Measurements from ENCODE around the gene HPS5.

HPS5 gene

GRCh38 chr11:18317551-18317950, 4.4 kb downstream of the HPS5 start:
- no peak for DNase-seq (ENCODE audit: low read depth in 2 of 2)

GRCh38 chr11:18315893-18316292, 6.0 kb downstream of the HPS5 start:
- DNase-seq (ENCODE audit: low read depth in 2 of 2) = no peak

GRCh38 chr11:18314784-18315523, 7.0 kb downstream of the HPS5 start:
- no peak for DNase-seq (ENCODE audit: low read depth in 2 of 2)

- no peak for DNase-seq (ENCODE audit: low read depth in 2 of 2)
Observed at GRCh38 chr11:18313965-18314763, 7.8 kb downstream of the HPS5 start.

GRCh38 chr11:18312663-18313420, 9.1 kb downstream of the HPS5 start:
- DNase-seq (ENCODE audit: low read depth in 2 of 2) = no peak

GRCh38 chr11:18312012-18312411, 9.9 kb downstream of the HPS5 start:
- DNase-seq (ENCODE audit: low read depth in 2 of 2) = no peak

- DNase-seq (ENCODE audit: low read depth in 2 of 2) = no peak
Observed at GRCh38 chr11:18310800-18311340, 11.1 kb downstream of the HPS5 start.

GRCh38 chr11:18309691-18310090, 12.2 kb downstream of the HPS5 start:
- DNase-seq (ENCODE audit: low read depth in 2 of 2) = no peak

- DNase-seq (ENCODE audit: low read depth in 2 of 2) = no peak
Observed at GRCh38 chr11:18308242-18308641, 13.7 kb downstream of the HPS5 start.

- DNase-seq (ENCODE audit: low read depth in 2 of 2) = no peak
Observed at GRCh38 chr11:18307461-18308139, 14.3 kb downstream of the HPS5 start.

GRCh38 chr11:18304745-18305144, 17.2 kb downstream of the HPS5 start:
- no peak for DNase-seq (ENCODE audit: low read depth in 2 of 2)

- no peak for DNase-seq (ENCODE audit: low read depth in 2 of 2)
Observed at GRCh38 chr11:18299721-18300120, 22.2 kb downstream of the HPS5 start.

- DNase-seq (ENCODE audit: low read depth in 2 of 2) = no peak
Observed at GRCh38 chr11:18295316-18295715, 26.6 kb downstream of the HPS5 start.

GRCh38 chr11:18294862-18295261, 27.1 kb downstream of the HPS5 start:
- DNase-seq (ENCODE audit: low read depth in 2 of 2) = no peak

GRCh38 chr11:18288911-18289310, 33.0 kb downstream of the HPS5 start:
- DNase-seq (ENCODE audit: low read depth in 2 of 2) = no peak

- DNase-seq (ENCODE audit: low read depth in 2 of 2) = no peak
Observed at GRCh38 chr11:18285841-18286240, 36.1 kb downstream of the HPS5 start.

- no peak for DNase-seq (ENCODE audit: low read depth in 2 of 2)
Observed at GRCh38 chr11:18282626-18283025, 39.3 kb downstream of the HPS5 start.

GRCh38 chr11:18280438-18281045, 41.4 kb downstream of the HPS5 start:
- no peak for DNase-seq (ENCODE audit: low read depth in 2 of 2)

- DNase-seq (ENCODE audit: low read depth in 2 of 2) = no peak
Observed at GRCh38 chr11:18277565-18278271, 44.2 kb downstream of the HPS5 start.

GRCh38 chr11:18271206-18271605, 50.7 kb downstream of the HPS5 start:
- DNase-seq (ENCODE audit: low read depth in 2 of 2) = no peak

GRCh38 chr11:18270102-18270501, 51.8 kb downstream of the HPS5 start:
- DNase-seq (ENCODE audit: low read depth in 2 of 2) = no peak
